ENCODE measurements around the gene HS2ST1.

HS2ST1 gene

GRCh38 chr1:87155170-87155569 is 240.7 kb downstream of the HS2ST1 start:
- DNase-seq (ENCODE audit: low read depth) = no peak
- Histone ChIP-seq H3K9ac (ENCODE audit: low read length) (no peak overlapping the region), H3K4me1 (ENCODE audit: control insufficient read depth, insufficient read depth, low read length) (peaks cover 25% of the 10 kb centered on the region), H3K36me3 (ENCODE audit: control insufficient read depth, insufficient read depth, low read length, severe bottlenecking) (no peaks in the 10 kb centered on the region), H3K27me3 (replicated peaks; ENCODE audit: control insufficient read depth, insufficient read depth, low read length) (no peaks in the 10 kb centered on the region), H3K9me3 (ENCODE audit: control insufficient read depth, low read length) (no peaks in the 10 kb centered on the region), H3K4me3 (ENCODE audit: low read length) (no peak overlapping the region)

GRCh38 chr1:87155648-87156047 is 241.2 kb downstream of the HS2ST1 start:
- H3K9me3 ChIP-seq (ENCODE audit: control insufficient read depth, low read length) = no peaks in the 10 kb centered on the region
- H3K4me1 ChIP-seq (ENCODE audit: control insufficient read depth, insufficient read depth, low read length) = peaks cover 20% of the 10 kb centered on the region
- H3K27me3 ChIP-seq (replicated peaks; ENCODE audit: control insufficient read depth, insufficient read depth, low read length) = no peaks in the 10 kb centered on the region
- no peak for DNase-seq (ENCODE audit: low read depth)
- H3K4me3 ChIP-seq (ENCODE audit: low read length) = no peak overlapping the region
- H3K9ac ChIP-seq (ENCODE audit: low read length) = no peak overlapping the region
- H3K36me3 ChIP-seq (ENCODE audit: control insufficient read depth, insufficient read depth, low read length, severe bottlenecking) = no peaks in the 10 kb centered on the region

- H3K4me3 ChIP-seq (ENCODE audit: low read length) = no peak overlapping the region
- no peaks in the 10 kb centered on the region for H3K27me3 ChIP-seq (replicated peaks; ENCODE audit: control insufficient read depth, insufficient read depth, low read length)
- no peaks in the 10 kb centered on the region for H3K9me3 ChIP-seq (ENCODE audit: control insufficient read depth, low read length)
- no peak for DNase-seq (ENCODE audit: low read depth)
- no peaks in the 10 kb centered on the region for H3K36me3 ChIP-seq (ENCODE audit: control insufficient read depth, insufficient read depth, low read length, severe bottlenecking)
- H3K4me1 ChIP-seq (ENCODE audit: control insufficient read depth, insufficient read depth, low read length) = peaks cover 15% of the 10 kb centered on the region
- no peak overlapping the region for H3K9ac ChIP-seq (ENCODE audit: low read length)
Measured at GRCh38 chr1:87156124-87156523, 241.7 kb downstream of the HS2ST1 start.

GRCh38 chr1:87159378-87159915 is 245.0 kb downstream of the HS2ST1 start:
- H3K36me3 ChIP-seq (ENCODE audit: control insufficient read depth, insufficient read depth, low read length, severe bottlenecking) = no peaks in the 10 kb centered on the region
- DNase-seq (ENCODE audit: low read depth) = no peak
- no peaks in the 10 kb centered on the region for H3K4me1 ChIP-seq (ENCODE audit: control insufficient read depth, insufficient read depth, low read length)
- H3K9me3 ChIP-seq (ENCODE audit: control insufficient read depth, low read length) = no peaks in the 10 kb centered on the region
- no peak overlapping the region for H3K9ac ChIP-seq (ENCODE audit: low read length)
- no peak overlapping the region for H3K4me3 ChIP-seq (ENCODE audit: low read length)
- H3K27me3 ChIP-seq (replicated peaks; ENCODE audit: control insufficient read depth, insufficient read depth, low read length) = no peaks in the 10 kb centered on the region

All from adipocyte (in vitro differentiated cells).